Kidney (tissue), 14 donors: ENCODE results near the gene DTX3. TPM values are rescaled to one million over a fixed set of nuclear protein-coding genes. Genes with fewer than 3 reads are reported as not detected.

ENCODE experiments used
- DNase-seq, 5 donors: peaks; one replicate each; pipeline ENCODE4 v3.0.0-alpha.2; 2013 to 2020
- FAIRE-seq: peaks from 2 replicates; lab custom pipeline; 2012; peaks lifted over from hg19 to GRCh38; lab: Jason Lieb, UNC
- H3K27ac ChIP-seq, 2 donors: one replicate each; pipeline ENCODE4 v1.7.0; 2013; ENCODE audit warnings: low read depth in 2 of 2, low read length in 2 of 2, inconsistent platforms in 1 of 2
- H3K27me3 ChIP-seq: one replicate; pipeline ENCODE4 v1.7.1; 2013; ENCODE audit warnings: low read length, inconsistent platforms; ENCODE audit not compliant: control insufficient read depth, insufficient read depth
- H3K36me3 ChIP-seq, 3 donors: one replicate each; pipeline versions ENCODE4 v1.7.0 to v1.7.1; 2013; ENCODE audit warnings: low read length in 3 of 3, control low read depth in 1 of 3, inconsistent platforms in 1 of 3; ENCODE audit not compliant: insufficient read depth in 3 of 3, control insufficient read depth in 2 of 3
- H3K4me1 ChIP-seq, 3 donors: one replicate each; pipeline versions ENCODE4 v1.7.0 to v1.7.1; 2013; ENCODE audit warnings: low read length in 3 of 3, inconsistent platforms in 1 of 3, low read depth in 1 of 3; ENCODE audit not compliant: control insufficient read depth in 2 of 3, insufficient read depth in 2 of 3
- H3K4me3 ChIP-seq, 3 donors: one replicate each; pipeline versions ENCODE4 v1.7.0 to v1.8.1; 2013; ENCODE audit warnings: low read length in 3 of 3, control low read depth in 1 of 3, inconsistent platforms in 1 of 3
- H3K9ac ChIP-seq, 3 donors: one replicate each; pipeline versions ENCODE4 v1.7.0 to v1.7.1; 2013; ENCODE audit warnings: low read length in 3 of 3, control low read depth in 1 of 3, inconsistent platforms in 1 of 3
- H3K9me3 ChIP-seq, 3 donors: one replicate each; pipeline versions ENCODE4 v1.7.0 to v1.7.1; 2013; ENCODE audit warnings: low read length in 3 of 3, control low read depth in 1 of 3, inconsistent platforms in 1 of 3; ENCODE audit not compliant: control insufficient read depth in 2 of 3, insufficient read depth in 1 of 3
- intact Hi-C: fragments of 100-400 bp; cut with DNase I; formaldehyde crosslinking; loops from one replicate; pipeline ENCODE4 v1.11.1; 2022
- polyA plus RNA-seq: library from polyadenylated mRNA; stranded (reverse); fragments of 350-450 nt; fragmentation: Illumina TruSeq; extraction: RNeasy Lipid Tissue Mini Kit (QIAGEN cat#74804); gene quantifications from one replicate; pipeline ENCODE4 v1.2.3, GENCODE V29; 2014; ENCODE audit warnings: low read depth, low replicate concordance; ENCODE audit not compliant: insufficient read depth
- total RNA-seq: library from RNA; stranded (reverse); fragmentation: NEBNext Ultra II Directional; extraction: Animal tissue kit (Norgen Biotek cat#: 25700); gene quantifications from one replicate; pipeline ENCODE4 v1.2.1, GENCODE V29; 2021
- TF ChIP-seq, protein P1 (sequence below): IDR thresholded peaks from 3 replicates; pipeline ENCODE4 v1.5.1; 2012; ENCODE audit warnings: mild to moderate bottlenecking, moderate library complexity, borderline replicate concordance; ENCODE audit not compliant: insufficient read depth; ENCODE audit errors: extremely low read depth
- donor health status: control.
- donor health status: control.
- donor health status: control.
- donor health status: control.
- donor health status: control.
- donor health status: DM: yes; HTN: yes; CAD: no.
- donor health status: Normal renal cell carcinoma (clear cell type).

DTX3 gene
- total and polyA plus RNA-seq, 2 donors from 2014 or later = 34.5 to 41.2 TPM

GRCh38 chr12:57619434-57620244 lies 15.0 kb downstream of the DTX3 start:
- H3K4me3 ChIP-seq = no peak overlapping the region

DNA sequence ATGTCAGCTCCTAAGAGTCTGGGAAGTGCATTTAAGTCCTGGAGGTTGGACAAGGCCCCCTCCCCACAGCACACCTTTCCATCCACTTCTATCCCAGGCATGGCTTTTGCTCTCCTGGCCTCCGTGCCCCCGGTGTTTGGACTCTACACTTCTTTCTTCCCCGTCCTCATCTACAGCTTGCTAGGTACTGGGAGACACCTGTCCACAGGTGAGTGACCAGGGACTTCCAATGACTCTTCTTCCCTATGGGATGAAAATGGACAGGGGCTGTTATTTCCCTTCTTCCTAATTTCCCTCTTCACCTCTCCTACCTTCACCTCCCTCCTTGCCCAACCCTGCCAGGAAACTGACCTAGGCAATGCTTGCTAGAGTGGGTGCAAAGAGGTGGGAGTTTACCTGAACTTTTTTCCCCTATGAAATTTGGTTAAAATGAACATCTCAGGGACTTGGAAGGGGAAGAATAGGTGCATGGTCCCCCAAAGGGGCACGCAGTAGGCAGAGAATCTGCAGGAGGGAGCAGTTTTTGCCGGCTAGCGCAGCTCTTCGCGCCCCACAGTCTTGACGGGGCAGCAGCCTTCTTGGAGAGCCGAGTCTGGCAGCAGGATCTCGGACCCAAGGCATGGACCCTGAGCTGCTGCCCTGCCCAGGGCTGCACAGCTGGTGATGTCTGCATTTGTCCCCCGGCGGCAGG lies 15.8 kb downstream of the DTX3 start:
- Histone ChIP-seq H3K4me3 (no peak overlapping the region), H3K36me3 (no peaks in the 10 kb centered on the region), H3K4me1 (peaks cover 0 to 16% (median 5%) of the 10 kb centered on the region in 3 donors), H3K27me3 (peaks cover 35% of the 10 kb centered on the region), H3K9me3 (no peaks in the 10 kb centered on the region), H3K9ac (no peak overlapping the region), H3K27ac (no peak overlapping the region)
- TF ChIP-seq, protein P1, sequence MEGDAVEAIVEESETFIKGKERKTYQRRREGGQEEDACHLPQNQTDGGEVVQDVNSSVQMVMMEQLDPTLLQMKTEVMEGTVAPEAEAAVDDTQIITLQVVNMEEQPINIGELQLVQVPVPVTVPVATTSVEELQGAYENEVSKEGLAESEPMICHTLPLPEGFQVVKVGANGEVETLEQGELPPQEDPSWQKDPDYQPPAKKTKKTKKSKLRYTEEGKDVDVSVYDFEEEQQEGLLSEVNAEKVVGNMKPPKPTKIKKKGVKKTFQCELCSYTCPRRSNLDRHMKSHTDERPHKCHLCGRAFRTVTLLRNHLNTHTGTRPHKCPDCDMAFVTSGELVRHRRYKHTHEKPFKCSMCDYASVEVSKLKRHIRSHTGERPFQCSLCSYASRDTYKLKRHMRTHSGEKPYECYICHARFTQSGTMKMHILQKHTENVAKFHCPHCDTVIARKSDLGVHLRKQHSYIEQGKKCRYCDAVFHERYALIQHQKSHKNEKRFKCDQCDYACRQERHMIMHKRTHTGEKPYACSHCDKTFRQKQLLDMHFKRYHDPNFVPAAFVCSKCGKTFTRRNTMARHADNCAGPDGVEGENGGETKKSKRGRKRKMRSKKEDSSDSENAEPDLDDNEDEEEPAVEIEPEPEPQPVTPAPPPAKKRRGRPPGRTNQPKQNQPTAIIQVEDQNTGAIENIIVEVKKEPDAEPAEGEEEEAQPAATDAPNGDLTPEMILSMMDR = no peak
- intact Hi-C loops = loop anchor here (5.0 kb wide), 1 partner anchor 38 kb away; no protein-coding TSS in a partner anchor
- DNase-seq (no peak), FAIRE-seq (no peak)

More at GRCh38 chr12:57619434-57620244, 15.0 kb downstream of the DTX3 start:
- H3K4me1 ChIP-seq = peaks cover 0 to 16% (median 5%) of the 10 kb centered on the region in 3 donors
- TF ChIP-seq, protein P1 = no peak
- no peak overlapping the region for H3K9ac ChIP-seq
- peak in 2 of 5 donors; percentile 33 to 72 for DNase-seq
- H3K9me3 ChIP-seq = no peaks in the 10 kb centered on the region
- intact Hi-C loops = loop anchor here (5.0 kb wide), 1 partner anchor 37 kb away; no protein-coding TSS in a partner anchor
- H3K27ac ChIP-seq = no peak overlapping the region
- FAIRE-seq = no peak
- peaks cover 30% of the 10 kb centered on the region for H3K27me3 ChIP-seq
- H3K36me3 ChIP-seq = no peaks in the 10 kb centered on the region

DNA sequence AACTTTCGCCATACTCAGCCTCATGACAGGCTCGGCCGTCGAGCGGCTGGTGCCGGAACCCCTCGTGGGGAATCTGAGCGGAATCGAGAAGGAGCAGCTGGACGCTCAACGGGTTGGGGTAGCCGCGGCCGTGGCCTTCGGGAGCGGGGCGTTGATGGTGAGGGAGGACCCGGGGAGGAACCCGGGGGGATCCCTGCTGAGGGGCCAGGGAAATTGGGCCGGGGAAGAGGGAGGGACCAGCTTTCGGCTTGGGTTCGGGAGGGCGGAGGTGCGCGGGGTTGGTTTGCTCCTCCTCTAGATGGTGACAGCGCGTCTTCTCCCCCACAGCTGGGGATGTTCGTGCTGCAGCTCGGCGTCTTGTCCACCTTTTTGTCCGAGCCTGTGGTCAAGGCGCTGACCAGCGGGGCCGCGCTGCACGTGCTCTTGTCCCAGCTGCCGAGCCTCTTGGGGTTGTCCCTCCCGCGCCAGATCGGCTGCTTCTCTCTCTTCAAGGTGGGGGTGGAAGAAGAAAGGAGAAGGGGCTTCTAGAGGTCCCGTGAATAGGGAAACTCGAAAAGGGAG lies 16.4 kb downstream of the DTX3 start:
- Histone ChIP-seq H3K4me3 (peak overlapping the region in 1 of 3 donors; percentile 58), H3K27me3 (peaks cover 36% of the 10 kb centered on the region)

More for the DNA sequence above, 16.4 kb downstream of the DTX3 start:
- TF ChIP-seq, protein P1 = no peak
- H3K9ac ChIP-seq = no peak overlapping the region
- no peaks in the 10 kb centered on the region for H3K36me3 ChIP-seq
- H3K27ac ChIP-seq = no peak overlapping the region
- FAIRE-seq = no peak
- H3K4me1 ChIP-seq = peaks cover 0 to 16% (median 5%) of the 10 kb centered on the region in 3 donors
- H3K9me3 ChIP-seq = no peaks in the 10 kb centered on the region
- intact Hi-C loops = loop anchor here (5.0 kb wide), 1 partner anchor 39 kb away; no protein-coding TSS in a partner anchor
- peak in 2 of 5 donors; percentile 44 to 84 for DNase-seq
